Right atrium auricular region (tissue), 2 donors: ENCODE data around the gene BCL2L2. TPM values are rescaled to one million over a fixed set of nuclear protein-coding genes. Genes with fewer than 3 reads are reported as not detected.
A peak's percentile ranks its signal among the peaks of the same experiment; 100 is the strongest.

Experiments
- DNase-seq: peaks from one replicate; pipeline ENCODE4 v3.0.0-alpha.2; 2019; ENCODE audit warnings: low spot score
- H3K27ac ChIP-seq, 2 donors: fragments of 200-600 bp; sonication (generic); 1 replicate in 1 of 2; 2 replicates in 1 of 2; pipeline ENCODE4 v1.5.1; 2016 to 2019
- H3K27me3 ChIP-seq, 2 donors: fragments of 200-600 bp; sonication (generic); one replicate each; pipeline versions ENCODE4 v1.5.1 to v1.6.0; 2017 to 2019
- H3K36me3 ChIP-seq: fragments of 200-600 bp; sonication (generic); one replicate; pipeline ENCODE4 v1.5.1; 2016
- H3K4me1 ChIP-seq, 2 donors: fragments of 200-600 bp; sonication (generic); one replicate each; pipeline versions ENCODE4 v1.5.1 to v1.6.0; 2017 to 2019
- H3K4me3 ChIP-seq, 2 donors: fragments of 200-600 bp; sonication (generic); 1 replicate in 1 of 2; 2 replicates in 1 of 2; pipeline ENCODE4 v1.5.1; 2017 to 2019; ENCODE audit warnings: mild to moderate bottlenecking in 1 of 2, moderate library complexity in 1 of 2
- H3K9me3 ChIP-seq, 2 donors: fragments of 200-600 bp; sonication (generic); one replicate each; pipeline ENCODE4 v1.5.1; 2019
- total RNA-seq, 2 donors: library from RNA; depleted of rRNA; stranded (reverse); fragments of >200 nt; gene quantifications; one replicate each; pipeline ENCODE4 v1.1.0, GENCODE V29; 2016
- TF ChIP-seq, protein P1 (sequence below), 2 donors: fragments of 200-600 bp; sonication (generic); IDR thresholded peaks; one replicate each; pipeline ENCODE4 v1.5.1; 2019; ENCODE audit warnings: antibody characterized with exemption in 2 of 2

Gene BCL2L2
- total RNA-seq, 2 donors from 2014 or later, result 26.8 to 36.3 TPM

DNA sequence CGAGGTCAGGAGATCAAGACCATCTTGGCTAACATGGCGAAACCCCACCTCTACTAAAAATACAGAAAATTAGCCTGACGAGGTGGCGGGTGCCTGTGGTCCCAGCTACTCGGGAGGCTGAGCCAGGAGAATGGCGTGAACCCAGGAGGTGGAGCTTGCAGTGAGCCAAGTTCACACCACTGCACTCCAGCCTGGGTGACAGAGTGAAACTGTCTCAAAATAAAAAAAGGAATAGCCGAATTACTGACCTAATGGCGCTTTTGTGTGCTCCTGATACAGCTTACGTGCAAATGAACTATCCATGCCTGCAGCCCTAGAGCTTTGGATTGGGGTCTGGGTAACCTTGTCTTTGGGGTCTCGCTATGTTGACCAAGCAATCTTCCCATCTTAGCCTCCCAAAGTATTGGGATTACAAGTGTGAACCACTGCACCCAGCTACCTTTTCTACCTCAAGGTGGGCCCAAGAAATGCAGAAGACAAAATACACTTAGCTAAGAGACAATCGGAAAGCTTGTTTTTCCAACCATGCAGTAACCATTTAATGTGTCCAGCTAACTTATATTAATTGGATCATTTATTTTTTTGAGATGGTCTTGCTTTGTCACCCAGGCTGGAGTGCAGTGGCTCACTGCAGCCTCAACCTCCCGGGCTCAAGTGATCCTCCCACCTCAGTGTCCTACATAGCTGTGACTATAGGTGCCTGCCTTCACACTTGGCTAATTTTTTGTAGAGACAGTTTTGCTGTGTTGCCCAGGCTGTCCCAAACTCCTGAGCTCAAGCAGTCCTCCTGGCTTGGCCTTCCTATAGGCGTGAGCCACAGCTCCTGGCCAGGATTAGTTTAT lies 20.1 kb downstream of the BCL2L2 start:
- H3K36me3 ChIP-seq, result peaks cover 34% of the 10 kb centered on the region
- TF ChIP-seq, protein P1, sequence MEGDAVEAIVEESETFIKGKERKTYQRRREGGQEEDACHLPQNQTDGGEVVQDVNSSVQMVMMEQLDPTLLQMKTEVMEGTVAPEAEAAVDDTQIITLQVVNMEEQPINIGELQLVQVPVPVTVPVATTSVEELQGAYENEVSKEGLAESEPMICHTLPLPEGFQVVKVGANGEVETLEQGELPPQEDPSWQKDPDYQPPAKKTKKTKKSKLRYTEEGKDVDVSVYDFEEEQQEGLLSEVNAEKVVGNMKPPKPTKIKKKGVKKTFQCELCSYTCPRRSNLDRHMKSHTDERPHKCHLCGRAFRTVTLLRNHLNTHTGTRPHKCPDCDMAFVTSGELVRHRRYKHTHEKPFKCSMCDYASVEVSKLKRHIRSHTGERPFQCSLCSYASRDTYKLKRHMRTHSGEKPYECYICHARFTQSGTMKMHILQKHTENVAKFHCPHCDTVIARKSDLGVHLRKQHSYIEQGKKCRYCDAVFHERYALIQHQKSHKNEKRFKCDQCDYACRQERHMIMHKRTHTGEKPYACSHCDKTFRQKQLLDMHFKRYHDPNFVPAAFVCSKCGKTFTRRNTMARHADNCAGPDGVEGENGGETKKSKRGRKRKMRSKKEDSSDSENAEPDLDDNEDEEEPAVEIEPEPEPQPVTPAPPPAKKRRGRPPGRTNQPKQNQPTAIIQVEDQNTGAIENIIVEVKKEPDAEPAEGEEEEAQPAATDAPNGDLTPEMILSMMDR (IDR thresholded peaks at IDR 0.05), result no peak
- H3K27ac ChIP-seq, result no peak overlapping the region
- H3K9me3 ChIP-seq, result no peaks in the 10 kb centered on the region
- peak; percentile 50 for DNase-seq
- H3K27me3 ChIP-seq, result no peaks in the 10 kb centered on the region
- H3K4me3 ChIP-seq, result no peak overlapping the region
- peaks cover 0 to 24% of the 10 kb centered on the region in 2 donors for H3K4me1 ChIP-seq

DNA sequence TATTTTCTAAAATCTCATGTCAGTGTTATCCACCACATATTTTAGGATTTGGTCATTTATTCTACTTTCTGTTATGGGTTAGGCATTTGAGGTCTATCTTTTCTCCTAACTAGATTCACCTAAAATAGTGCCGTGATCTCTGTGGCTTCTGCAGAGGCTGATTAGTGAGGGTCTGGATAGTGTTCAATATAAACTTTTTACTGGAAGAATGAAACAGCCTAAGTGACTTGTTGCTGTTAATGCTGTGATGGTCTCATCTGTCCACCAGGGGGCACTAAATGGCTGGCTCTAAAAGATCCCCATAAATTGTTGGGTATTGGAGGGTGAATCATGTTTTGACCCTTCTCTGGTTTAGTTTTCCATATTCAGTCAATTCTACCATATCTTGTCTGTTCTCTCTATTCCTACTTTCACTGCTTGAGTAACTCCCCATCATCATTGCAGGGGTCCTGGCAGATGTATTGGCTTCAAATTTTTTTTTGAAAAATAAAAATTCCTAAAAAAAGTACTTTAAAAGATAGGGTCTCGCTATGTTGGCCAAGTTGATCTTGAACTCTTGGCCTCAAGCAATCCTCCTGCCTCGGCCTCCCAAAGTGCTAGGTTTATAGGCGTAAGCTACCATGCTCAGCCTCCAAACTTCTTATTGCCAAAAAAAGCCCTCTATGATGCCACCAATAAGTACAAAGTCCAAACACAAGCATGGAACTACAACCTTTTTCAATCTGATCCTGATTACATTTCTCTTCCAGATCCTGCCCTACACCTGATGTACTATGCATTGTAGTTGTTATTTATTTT lies 21.5 kb downstream of the BCL2L2 start:
- H3K36me3 ChIP-seq, result peaks cover 28% of the 10 kb centered on the region
- H3K27ac ChIP-seq, result no peak overlapping the region
- H3K9me3 ChIP-seq, result no peaks in the 10 kb centered on the region
- TF ChIP-seq, protein P1 (IDR thresholded peaks at IDR 0.05), result peak; percentile 65 to 91
- peak; percentile 82 for DNase-seq
- H3K4me3 ChIP-seq, result no peak overlapping the region
- H3K27me3 ChIP-seq, result no peaks in the 10 kb centered on the region
- H3K4me1 ChIP-seq, result peaks cover 0 to 14% of the 10 kb centered on the region in 2 donors

DNA sequence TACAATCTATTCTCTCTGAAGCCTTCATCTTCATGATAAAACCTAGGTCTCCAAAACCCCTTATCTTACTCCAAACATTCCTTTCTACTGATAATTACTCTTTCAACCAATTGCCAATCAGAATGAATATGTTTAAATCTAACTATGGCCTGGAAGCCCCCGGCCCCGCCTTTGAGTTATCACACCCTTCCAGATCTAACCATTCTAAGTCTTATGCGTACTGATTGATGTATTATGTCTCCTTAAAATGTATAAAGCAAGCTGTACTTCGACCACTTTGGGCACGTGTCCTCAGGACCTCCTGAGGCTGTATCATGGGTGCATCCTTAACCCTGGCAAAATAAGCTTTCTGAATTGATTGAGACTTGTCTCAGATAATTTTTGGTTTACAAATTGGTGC lies 29.0 kb downstream of the BCL2L2 start:
- DNase-seq, result peak; percentile 28
- H3K27ac ChIP-seq, result no peak overlapping the region
- TF ChIP-seq, protein P1 (IDR thresholded peaks at IDR 0.05), result no peak
- no peak overlapping the region for H3K4me3 ChIP-seq
- H3K36me3 ChIP-seq, result no peaks in the 10 kb centered on the region
- H3K4me1 ChIP-seq, result no peaks in the 10 kb centered on the region
- no peaks in the 10 kb centered on the region for H3K27me3 ChIP-seq
- H3K9me3 ChIP-seq, result no peaks in the 10 kb centered on the region

DNA sequence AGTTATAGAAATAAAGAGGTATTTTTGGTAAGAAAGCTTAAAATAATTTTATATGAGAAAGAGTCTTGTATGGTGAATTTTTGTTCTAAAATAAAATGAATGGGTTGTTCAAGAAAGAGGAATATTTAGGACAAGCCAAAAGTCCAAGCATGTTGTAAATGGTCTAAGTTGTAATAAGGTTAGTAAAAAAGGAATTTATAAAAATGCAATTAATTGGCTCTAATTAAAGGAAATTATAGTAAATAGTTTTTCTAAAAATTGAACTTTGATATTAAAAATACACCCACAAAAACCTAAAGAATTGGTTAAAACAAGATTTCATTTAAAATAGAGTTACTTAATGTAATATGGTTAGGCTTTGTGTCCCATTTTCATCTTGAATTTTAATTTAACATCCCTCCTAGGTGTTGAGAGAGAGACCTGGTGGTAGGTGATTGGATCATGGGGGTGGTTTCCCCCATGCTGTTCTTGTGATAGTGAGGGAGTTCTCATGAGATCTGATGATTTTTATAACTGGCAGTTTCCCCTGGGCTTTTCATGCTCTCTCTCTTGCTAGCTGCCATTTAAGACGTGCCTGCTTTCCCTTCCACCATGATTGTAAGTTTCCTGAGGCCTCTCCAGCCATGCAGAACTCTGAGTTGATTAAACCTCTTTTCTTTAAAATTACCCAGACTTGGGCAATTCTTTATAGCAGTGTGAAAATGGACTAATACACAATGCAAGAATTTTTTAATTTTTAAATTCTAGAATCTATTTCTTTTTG lies 33.1 kb downstream of the BCL2L2 start:
- no peaks in the 10 kb centered on the region for H3K27me3 ChIP-seq
- DNase-seq, result peak; percentile 5
- no peak overlapping the region for H3K4me3 ChIP-seq
- H3K27ac ChIP-seq, result no peak overlapping the region
- no peaks in the 10 kb centered on the region for H3K36me3 ChIP-seq
- TF ChIP-seq, protein P1 (IDR thresholded peaks at IDR 0.05), result no peak
- no peaks in the 10 kb centered on the region for H3K4me1 ChIP-seq
- no peaks in the 10 kb centered on the region for H3K9me3 ChIP-seq

DNA sequence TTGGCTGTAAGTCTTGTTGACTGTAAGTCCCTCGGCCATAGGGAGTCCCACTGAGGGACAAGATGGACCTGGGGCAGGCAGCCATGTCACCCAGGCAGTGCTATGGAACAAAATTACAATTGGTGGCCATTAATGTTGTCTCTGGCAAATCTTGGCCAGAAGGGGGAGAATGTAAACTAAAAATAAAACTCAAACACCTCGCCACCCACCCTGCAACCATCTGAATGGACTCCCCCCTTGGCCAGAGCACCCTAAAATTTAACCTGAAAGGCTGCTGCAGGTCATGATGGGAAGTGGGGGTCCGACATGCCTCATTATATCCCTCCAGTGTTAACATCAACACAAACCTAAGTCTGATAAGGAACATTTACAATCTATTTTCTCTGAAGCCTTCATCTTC lies 37.8 kb downstream of the BCL2L2 start:
- TF ChIP-seq, protein P1 (IDR thresholded peaks at IDR 0.05), result no peak
- Histone ChIP-seq H3K4me1 (peaks cover 0 to 9% of the 10 kb centered on the region in 2 donors), H3K27me3 (no peaks in the 10 kb centered on the region), H3K36me3 (no peaks in the 10 kb centered on the region), H3K4me3 (no peak overlapping the region), H3K27ac (no peak overlapping the region), H3K9me3 (no peaks in the 10 kb centered on the region)
- DNase-seq, result no peak
